Bronchial epithelial cell (primary cell): ENCODE data around the gene FYN. TPM values are rescaled to one million over a fixed set of nuclear protein-coding genes. Genes with fewer than 3 reads are reported as not detected.
A peak's percentile ranks its signal among the peaks of the same experiment; 100 is the strongest.

Source experiments
- DNase-seq: peaks from one replicate; pipeline ENCODE4 v3.0.0-alpha.2; 2010; ENCODE audit warnings: low read depth
- FAIRE-seq: peaks from 2 replicates; lab custom pipeline; 2011; peaks lifted over from hg19 to GRCh38; lab: Jason Lieb, UNC
- H3K27me3 ChIP-seq: 2 replicates; pipeline ENCODE4 v1.5.1; 2011; ENCODE audit warnings: low read length; ENCODE audit not compliant: control insufficient read depth, insufficient read depth
- H3K36me3 ChIP-seq: 2 replicates; pipeline ENCODE4 v1.5.1; 2011; ENCODE audit warnings: low read length; ENCODE audit not compliant: control insufficient read depth, insufficient read depth
- H3K4me3 ChIP-seq: 2 replicates; pipeline ENCODE4 v1.5.1; 2011; ENCODE audit warnings: mild to moderate bottlenecking, low read depth, low read length, control low read depth
- CTCF ChIP-seq: IDR thresholded peaks from 2 replicates; pipeline ENCODE4 v1.5.1; 2011; ENCODE audit warnings: mild to moderate bottlenecking, moderate library complexity, low read length, control low read depth, inconsistent platforms; ENCODE audit not compliant: insufficient read depth, severe bottlenecking
- total RNA-seq: library from RNA; depleted of rRNA; stranded (reverse); fragments of >200 nt; gene quantifications from 2 replicates; pipeline ENCODE4 v1.2.1, GENCODE V29; 2014

The FYN gene
- total RNA-seq, 1 donor from 2014 or later, result 38.7 TPM

DNA sequence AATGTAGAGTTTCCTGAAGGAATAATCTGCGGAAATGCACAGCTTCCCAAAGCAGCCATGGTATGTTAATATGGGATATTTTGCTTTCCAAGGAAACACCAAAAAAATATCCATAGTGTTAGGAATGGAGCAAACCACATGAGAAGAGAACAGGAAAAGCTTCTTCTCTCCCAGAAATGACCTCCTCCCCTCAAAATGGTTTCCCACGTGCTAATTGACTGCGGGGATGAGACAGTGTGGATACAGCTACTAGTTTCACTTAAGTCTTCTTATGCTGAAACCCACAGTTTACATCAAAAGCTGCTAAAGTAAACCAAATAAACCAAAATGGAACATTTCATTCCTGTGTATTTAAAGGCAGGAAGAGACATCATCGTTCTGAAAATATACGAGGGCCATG, 69.4 kb downstream of the FYN start:
- TF ChIP-seq CTCF, result no peak
- FAIRE-seq (no peak), DNase-seq (no peak)
- no peaks in the 10 kb centered on the region for H3K27me3 ChIP-seq
- no peaks in the 10 kb centered on the region for H3K36me3 ChIP-seq
- H3K4me3 ChIP-seq, result no peak overlapping the region

DNA sequence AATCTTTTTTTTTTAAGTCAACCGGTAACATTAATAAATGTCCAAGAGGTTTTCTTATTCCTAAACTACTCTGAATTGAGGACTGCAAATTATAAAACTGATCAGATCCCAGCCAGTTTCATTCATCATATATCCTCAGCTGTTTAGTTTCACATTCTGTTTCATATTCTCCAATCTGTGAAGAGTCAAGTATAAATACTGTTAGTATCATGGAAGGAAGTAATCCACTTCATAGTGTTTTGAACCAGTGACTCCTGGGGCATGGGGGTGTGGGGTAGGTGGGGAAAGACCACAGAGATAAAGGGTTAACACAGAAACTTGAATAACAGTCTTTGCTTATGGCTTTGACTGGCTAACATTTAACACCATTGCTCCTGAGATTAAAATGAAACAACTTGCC, 69.9 kb downstream of the FYN start:
- H3K27me3 ChIP-seq, result no peaks in the 10 kb centered on the region
- no peak overlapping the region for H3K4me3 ChIP-seq
- DNase-seq (no peak), FAIRE-seq (no peak)
- no peak for TF ChIP-seq CTCF
- H3K36me3 ChIP-seq, result no peaks in the 10 kb centered on the region

- no peak for DNase-seq
- Histone ChIP-seq H3K36me3 (no peaks in the 10 kb centered on the region), H3K27me3 (no peaks in the 10 kb centered on the region), H3K4me3 (no peak overlapping the region)
- FAIRE-seq, result no peak
- no peak for TF ChIP-seq CTCF
Measured at GRCh38 chr6:111802720-111803330, 70.4 kb downstream of the FYN start.

DNA sequence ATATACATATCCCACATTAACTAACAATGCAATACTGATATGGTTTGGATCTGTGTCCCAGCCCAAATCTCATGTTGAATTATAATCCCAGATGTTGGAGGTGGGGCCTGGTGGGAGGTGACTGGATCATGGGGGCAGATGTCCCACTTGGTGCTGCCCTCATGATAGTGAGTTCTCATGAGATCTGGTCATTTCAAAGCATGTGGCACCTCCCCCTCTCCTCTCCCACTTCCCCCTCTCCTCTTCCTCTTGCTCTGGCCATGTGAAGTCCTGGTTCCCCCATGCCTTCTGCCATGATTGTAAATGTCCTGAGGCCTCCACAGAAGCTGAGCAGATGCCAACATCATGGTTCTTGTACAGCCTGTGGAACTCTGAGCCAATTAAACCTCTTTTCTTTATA, 71.2 kb downstream of the FYN start:
- TF ChIP-seq CTCF, result no peak
- Histone ChIP-seq H3K4me3 (no peak overlapping the region), H3K27me3 (no peaks in the 10 kb centered on the region), H3K36me3 (no peaks in the 10 kb centered on the region)
- no peak for DNase-seq
- FAIRE-seq, result no peak

GRCh38 chr6:111800821-111801220, 72.4 kb downstream of the FYN start:
- DNase-seq (peak; percentile 13), FAIRE-seq (no peak)
- no peaks in the 10 kb centered on the region for H3K36me3 ChIP-seq
- no peak for TF ChIP-seq CTCF
- no peak overlapping the region for H3K4me3 ChIP-seq
- H3K27me3 ChIP-seq, result no peaks in the 10 kb centered on the region

GRCh38 chr6:111800259-111800765, 72.9 kb downstream of the FYN start:
- DNase-seq (no peak), FAIRE-seq (no peak)
- Histone ChIP-seq H3K27me3 (no peaks in the 10 kb centered on the region), H3K36me3 (no peaks in the 10 kb centered on the region), H3K4me3 (no peak overlapping the region)
- TF ChIP-seq CTCF, result no peak
